ENCODE data around the gene NFKB1.

The NFKB1 gene

DNA sequence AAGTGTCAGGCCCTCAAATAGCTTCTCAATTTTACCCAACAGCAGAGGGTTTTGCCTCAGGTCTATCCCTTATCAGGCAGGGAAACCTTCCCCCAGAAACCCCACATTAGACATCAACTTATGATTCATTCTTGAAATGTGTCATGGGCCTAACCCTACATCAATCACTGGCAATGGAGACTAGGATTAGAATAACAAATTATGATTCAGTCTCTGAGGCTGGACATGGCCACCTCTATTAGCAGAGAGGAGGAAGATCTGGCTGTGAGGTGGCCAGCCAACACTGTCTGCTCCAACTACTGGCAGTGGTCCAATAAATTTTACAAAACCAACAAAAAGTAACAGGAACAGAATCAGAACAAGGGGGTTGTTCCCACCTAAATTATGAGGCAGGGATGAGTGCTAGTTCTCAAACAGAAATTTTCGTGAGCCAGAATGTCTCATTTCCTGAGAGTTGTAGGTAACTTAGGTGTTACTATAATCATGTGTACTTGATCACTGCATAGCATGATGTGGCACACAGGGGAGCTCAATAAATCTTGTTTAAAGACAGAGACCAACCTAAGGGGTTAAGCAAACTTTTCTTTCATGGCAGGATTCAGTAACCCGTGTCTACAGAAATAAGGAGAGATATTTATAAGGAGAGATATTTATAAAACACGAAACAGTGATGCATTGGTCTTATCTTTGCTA, 126.8 kb downstream of the NFKB1 start:
- DNase-seq (ENCODE audit: low read depth), result no peak

DNA sequence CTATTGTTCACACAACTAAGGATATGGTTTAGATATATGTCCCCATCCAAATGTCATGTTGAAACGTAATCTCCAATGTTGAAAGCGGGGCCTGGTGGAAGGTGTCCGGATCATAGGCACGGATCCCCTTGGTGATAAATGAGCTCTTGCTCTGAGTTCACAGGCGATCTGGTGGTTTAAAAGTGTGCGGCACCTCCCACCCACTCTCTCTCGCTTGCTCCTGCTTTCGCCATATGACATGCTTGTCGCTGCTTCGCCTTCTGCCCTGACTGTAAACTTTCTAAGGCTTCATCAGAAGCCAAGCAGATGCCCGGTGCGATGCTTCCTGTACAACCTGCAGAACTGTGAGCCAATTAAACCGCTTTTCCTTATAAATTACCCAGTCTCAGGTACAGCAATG, 128.5 kb downstream of the NFKB1 start:
- DNase-seq (ENCODE audit: low read depth), result no peak

DNA sequence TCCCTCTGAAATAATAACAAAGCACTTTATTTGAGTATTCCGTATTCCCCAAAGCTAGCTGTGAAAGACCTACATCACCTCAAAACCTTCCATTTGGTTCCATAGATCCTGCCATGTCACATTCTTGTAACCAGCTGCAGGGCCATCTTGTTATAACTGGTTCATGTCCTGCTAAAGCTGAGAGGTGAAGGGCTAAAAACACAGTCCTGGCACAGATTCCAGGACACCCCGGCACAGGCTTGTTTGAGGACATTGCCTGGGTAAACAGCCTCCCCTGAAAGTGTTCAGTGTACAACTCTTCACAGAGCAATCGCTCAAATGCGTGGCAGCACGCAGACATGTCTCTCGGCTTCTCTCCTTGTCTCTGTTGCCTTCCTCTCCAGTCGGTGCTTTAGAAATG, 130.5 kb downstream of the NFKB1 start:
- DNase-seq (ENCODE audit: low read depth), result no peak

DNA sequence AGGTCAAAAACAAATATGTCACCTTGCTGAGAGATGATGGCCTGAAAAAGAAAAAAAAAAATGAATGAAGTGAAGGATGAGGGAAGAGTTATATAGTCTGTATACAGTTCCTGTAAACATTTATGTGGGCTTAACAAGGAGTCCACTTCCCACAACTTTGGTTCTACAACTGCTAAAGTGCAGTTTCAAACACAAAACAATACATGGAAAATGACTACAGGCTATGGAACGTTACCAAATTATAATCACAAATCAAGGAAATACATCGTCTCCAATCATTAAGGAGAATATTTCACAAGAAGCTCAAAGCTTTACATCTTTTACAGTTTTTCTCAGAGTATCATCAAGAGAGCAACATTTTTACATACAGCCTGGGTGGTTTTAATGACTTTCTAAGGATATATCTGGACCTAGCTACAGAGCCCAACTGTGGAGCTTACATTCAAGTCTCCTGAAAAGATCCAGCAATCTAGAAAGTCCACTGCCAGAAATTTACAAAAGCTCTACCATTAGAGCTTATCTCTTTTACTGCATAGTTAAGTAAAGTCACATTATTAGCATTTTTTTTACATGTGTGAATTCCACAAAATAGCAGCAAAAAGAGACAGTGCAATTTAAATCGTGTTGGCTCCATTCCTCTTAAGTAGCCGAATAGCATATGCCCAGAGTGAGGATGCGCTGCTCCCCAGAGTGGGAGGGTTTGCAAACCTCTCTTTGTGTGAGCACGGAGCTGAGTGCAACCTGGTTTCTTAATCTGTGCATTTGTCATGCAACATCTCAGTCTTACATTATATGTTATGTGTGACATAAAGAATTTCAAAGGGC, 131.3 kb downstream of the NFKB1 start:
- no peak for DNase-seq (ENCODE audit: low read depth)

DNA sequence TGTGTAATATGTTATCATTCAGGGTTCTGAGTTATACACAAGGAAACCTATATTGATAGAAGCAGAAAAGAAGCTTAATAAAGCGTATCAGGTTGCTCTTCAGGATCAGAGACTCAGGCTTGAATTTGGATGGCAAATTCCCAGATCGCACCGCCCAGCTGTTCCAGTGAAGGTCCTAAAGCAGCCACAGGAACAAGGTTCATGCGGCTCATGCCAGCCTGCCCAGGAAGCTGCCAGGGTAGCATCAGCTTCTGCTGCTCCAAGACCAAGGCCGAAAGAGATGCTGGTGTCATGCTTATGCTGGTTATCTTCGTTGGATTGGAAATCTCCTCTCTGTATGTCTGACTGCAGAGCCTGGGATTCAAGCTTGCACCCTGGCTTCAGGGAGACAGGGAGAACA, 131.9 kb downstream of the NFKB1 start:
- no peak for DNase-seq (ENCODE audit: low read depth)

DNA sequence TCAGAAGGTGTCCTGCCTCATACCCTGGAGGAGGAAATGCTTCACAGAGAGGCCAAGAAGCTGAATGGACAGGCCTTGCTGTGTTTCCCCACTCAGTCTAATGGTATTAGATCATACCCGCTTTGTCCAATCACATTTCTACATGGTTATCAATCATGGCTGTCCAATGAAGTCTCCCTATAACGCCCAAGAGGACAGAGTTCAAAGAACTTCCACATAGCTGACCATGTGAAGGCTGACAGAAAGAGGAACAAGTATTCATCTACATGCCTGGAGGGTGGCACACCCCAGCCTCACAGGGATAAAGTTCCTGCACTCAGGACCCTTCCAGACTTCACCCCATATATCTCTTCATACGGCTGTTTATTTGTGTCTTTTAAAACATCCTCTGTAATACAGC, 136.2 kb downstream of the NFKB1 start:
- DNase-seq (ENCODE audit: low read depth), result no peak

DNA sequence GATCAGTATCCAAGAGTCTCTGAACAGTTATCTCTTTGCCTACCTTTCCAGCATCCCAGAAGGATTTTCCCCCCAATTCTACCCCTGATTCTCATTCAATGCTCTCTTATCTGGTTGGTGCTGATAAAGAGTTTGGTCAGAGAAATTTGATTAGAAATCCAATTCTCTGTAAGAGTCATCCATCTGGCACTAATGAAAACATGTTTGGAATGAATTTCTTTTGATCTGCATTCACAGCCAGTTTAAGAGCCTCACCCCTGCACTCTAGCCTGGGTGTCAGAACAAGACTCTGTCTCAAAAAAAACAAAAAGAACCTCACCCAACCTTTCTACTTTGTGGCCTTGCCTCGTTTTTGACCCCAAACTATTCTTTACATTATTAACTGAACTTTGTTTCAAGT, 137.5 kb downstream of the NFKB1 start:
- DNase-seq (ENCODE audit: low read depth), result no peak

DNA sequence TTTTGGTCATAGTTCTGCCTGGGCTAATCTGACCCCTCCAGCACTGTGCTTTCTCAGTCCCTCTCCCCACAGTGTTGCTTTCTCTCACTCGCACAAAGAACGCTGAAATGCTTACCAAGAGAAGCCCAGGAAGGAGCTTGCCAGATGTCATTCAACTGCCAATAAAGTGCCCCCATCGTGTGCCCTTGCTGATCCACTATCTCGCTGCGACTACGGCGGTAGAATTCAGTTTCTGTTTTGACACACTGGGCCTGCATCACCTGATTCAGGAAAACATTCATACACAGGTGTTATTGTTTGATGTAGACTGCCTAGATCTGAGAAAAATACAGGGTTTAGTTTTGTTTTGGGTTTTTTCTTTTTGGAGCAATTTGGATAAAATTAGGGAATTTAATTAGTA, 138.4 kb downstream of the NFKB1 start:
- no peak for DNase-seq (ENCODE audit: low read depth)

DNA sequence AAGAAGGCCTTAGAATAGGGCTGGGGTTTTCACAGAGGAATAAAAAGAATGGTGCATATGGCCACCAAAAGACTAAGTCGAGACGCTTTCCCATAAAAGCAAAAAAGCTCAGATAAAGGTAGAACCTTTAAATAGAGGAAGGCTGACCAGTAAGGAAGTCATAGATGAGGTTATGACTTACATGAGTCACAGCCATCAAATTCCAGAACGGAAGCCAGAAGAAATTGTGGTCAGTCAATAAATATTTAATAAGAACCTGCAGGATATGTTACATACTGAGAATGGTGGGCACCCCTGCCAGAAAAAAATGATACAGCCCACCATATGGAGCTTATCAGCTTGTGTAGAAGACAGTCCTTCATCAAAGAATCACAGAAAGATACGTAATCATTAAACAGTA, 139.5 kb downstream of the NFKB1 start:
- DNase-seq (ENCODE audit: low read depth), result no peak

DNA sequence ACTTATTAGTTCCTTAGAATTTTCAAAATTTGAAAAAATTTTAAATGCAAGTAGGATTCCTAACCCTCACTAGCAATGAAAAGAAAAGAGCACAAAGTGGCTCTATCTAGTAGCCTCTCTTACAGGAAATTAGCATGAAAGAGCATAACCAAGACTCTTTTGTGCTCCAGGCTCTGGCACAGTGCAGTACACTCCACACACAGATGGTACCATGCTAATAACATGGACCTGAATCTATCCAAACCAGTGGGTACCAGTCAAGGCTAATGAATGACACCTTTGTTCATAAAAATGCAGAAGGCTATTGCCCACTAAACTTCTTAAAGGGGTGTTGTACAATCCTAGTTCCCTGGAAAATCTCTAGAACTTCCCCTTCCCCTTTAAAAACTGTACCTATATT, 140.6 kb downstream of the NFKB1 start:
- DNase-seq (ENCODE audit: low read depth), result no peak

DNA sequence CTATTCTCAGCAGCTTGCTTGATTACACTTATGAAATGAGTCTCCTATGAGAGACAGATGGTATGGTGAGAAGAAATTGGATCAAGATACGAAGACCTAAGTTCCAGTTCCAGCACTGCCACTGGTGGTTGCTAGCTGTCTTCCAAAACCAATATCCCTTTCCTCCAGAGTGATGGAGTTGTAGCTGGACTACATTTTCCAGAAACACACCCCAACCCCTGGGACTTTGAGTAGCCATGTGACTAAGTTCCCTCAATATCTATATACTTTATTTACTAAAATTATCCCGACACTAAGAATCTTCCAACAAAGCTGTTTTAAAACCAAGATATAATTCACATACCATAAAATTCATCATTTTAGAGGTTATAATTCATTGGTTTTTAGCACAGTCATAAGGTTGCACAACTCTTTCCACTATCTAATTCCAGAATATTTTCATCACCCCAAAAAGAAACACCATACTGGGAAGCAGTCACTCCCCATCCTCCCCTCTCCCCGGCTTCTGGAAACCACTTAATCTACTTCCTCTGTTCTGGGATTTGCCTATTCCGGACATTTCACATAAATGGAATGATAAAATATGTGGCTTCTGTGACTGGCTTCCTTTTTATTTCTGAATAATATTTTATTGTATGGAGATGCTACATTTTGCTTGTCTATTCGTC, 141.6 kb downstream of the NFKB1 start:
- DNase-seq (ENCODE audit: low read depth), result no peak

DNA sequence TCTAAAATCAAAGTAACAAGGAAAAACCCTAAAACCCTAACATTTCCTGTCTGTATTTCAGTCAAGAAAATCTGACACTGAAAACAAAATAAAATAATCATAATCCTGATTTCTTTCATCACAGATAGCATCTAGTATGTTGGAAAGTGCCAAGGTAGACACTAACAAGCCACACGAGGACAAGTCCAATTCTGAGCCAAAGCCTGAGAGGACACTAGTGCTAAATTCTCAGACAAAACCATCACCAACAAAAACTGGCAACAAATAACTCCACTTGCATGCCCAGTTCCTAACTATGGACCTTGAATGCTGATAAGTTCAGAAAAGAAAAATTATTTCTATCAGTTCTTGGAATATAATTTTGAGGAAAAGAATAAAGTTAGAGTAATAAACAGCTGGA, 146.0 kb downstream of the NFKB1 start:
- DNase-seq (ENCODE audit: low read depth), result no peak

DNA sequence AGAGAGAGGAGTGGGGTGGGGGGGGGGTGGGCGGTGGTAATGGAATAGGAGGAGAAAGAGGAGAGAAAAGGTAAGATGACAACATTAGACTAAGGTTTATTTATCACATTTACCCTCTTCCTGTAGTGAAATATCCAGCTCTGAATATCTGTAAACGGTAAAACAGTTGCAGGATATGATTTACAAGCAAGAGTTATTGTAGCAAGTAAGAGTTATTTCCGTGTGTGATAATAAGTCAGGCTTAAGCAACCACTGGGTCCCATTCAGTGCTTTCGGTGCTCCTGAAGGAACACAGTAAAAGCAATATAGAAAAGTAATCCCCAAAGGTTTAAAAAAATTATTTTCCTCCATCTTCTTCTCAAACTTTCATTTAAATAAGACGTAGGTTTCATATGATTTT, 156.0 kb downstream of the NFKB1 start:
- DNase-seq (ENCODE audit: low read depth), result no peak

DNA sequence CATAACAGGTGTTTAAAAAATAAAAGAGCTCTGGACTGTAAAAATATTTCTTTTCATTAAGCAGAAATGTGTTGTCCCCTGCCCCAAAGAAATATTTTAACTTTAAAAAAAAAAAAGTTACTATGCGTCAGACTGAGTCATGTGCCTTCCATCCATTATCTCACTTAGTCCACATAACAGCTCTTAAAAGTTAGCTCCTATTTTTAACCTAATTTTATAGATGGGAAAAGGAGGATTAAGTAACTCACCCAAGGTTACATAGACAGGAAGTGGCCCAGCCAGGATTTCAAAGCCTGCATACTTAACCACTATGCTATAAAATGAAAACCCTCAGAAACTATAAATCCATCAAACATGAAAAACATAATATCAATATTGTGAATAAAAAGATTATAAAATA, 161.9 kb downstream of the NFKB1 start:
- DNase-seq (ENCODE audit: low read depth), result no peak

DNA sequence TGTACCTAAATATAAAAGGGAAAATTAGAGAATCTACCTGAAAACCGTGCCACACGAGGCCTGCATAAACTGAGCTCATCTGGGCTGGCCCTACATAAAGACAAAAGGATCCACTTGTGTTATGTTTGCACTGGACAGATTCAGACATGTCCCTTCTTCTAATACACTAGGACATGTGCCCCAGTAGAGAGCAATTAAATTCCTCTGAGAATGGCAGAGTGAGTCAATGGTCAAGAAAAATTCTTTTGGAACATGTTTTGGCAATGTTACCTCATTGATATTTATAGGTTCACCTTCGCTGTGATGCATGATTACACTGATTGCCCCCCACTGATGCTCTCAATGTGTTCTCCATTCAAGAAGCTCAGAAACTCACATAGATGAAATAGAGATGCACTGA, 164.4 kb downstream of the NFKB1 start:
- no peak for DNase-seq (ENCODE audit: low read depth)
